Activated CD8-positive, alpha-beta memory T cell treated with anti-CD3 and anti-CD28 coated beads for 24 hours (primary cell): Measurements from ENCODE around the gene TP53RK.

Experiments used
- DNase-seq: peaks from one replicate; pipeline ENCODE4 v3.0.0-alpha.2; 2020

Gene TP53RK

DNA sequence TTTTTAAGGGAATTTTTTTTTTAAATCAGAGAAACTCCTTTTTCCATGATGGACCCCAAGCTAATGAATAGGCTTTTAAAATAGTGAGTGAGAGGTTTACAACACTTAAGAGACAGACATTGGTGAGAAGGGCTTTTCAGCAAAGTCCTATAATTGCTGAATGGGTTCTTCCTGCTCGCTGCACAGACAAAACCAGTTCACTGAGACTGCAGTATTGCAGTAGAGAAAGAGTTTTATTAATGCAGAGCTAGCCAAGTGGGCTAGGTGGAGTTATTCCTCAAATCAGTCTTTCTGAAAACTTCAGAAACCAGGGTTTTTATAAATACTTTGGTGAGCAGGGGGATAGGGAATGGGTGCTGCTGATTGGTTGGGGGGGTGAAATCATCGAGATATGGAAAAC, 17.0 kb upstream of the TP53RK start:
- no peak for DNase-seq

DNA sequence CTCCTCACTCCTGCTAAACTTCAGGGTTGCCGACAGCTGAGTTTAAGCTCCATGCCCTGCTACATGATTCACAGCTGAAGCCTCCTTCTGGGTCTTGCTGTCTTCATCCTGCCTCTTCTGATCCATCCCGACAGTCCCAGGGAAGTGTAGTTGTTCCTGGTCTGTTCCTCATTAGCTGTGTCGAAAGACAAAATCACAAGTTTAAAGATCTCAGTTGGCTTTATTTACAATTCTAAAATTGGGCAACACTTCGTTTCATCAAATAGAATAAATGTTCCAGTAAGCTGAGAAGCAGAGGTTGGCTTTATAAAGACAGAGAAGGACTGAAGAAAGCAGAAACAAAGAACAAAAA, 16.1 kb upstream of the TP53RK start:
- no peak for DNase-seq

DNA sequence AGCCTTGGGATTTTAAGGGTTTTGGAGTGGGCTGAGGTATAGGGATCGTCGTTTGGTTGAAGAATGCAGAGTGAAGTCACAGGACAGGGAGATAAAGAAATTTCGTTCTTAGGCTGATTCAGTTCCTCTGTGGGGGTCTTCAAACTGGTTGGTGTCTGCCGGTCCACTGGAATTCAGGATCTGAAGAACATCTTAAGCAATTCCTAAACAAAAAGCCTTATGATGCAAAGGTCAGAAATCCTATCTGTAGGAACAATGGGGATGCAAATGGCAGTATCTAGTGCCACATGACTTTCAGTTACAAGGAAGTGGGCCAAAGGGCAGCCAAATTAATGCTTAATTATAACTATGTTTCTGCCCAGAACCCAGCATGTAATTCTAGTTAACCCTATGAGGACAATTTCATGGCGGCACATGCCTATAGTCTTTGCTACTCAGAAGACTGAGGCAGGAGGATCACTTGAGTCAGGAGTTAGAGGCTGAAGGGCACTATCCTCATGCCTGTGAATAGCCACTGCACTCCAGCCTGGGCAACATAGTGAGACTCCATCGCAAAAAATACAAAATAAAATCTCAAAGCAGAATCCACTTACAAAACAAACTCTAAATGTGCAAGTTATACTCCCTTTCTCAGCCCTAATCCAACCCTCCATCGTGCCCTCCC, 15.6 kb upstream of the TP53RK start:
- peak; percentile 11 for DNase-seq

DNA sequence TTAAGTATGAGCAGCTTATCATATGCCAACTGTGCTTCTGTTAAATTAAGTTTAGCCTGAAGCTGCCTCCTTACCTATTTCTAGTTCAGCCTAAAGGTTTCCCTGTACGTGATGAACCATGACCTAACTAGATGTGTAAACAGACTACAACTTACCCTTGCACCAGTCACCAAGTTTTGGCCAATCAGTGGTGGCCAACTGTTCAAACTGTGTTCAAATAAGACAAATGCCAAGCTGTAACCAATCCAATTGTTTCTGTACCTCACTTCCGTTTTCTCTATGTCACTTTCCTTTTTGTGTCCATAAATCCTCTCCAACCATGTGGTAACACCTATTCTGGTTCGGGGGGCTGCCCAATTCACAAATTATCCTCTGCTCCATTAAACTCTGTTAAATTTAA, 14.2 kb upstream of the TP53RK start:
- DNase-seq, result peak; percentile 4

DNA sequence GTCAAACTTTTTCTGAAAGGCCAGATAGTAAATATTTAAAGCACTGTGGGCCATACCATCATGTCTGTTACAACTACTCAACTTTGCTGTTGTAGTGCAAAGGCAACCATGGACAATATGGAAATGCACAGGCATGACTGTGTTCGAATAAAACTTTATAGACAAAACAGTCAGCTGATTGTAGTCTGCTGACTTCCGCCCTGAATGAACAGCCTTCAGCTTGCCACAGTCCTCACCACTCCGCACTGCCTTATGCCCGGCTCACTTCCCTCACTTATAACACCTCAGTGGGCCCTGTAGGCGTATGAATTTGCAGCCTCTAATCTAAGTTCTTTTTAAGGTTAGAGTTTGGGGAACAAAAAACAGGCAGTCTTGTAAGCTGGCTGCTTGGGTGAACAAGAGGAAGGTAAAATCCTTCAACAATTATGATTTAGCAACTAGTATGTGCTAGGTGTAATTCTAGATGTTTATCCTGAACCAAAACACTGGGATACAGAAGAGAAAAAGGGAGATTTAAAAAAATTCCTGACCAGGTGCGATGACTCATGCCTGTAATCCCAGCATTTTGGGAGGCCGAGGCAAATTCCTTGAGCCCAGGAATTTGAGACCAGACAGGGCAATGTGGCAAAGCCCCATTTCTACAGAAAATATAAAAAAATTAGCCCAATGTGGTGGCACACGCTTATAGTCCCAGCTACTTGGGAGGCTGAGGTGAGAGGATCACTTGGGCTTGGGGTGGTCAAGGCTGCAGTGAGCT, 13.4 kb upstream of the TP53RK start:
- DNase-seq, result peak; percentile 3

DNA sequence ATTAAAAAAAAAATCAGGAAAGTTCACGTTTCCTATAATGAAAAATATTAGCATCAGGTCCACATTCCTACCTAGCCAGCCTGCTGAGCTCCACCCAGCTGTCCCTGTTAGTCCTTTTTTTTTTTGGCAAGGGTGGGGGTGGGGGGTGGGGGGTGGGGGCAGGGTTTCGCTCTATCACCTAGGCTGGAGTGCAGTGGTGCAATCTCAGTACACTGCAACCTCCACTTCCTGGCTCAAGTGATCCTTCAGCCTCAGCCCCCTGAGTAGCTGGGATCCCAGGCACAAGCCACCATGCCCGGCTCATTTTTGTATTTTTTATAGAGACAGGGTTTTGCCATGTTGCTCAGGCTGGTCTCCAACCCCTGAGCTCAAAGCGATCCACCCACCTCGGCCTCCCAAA, 12.7 kb upstream of the TP53RK start:
- no peak for DNase-seq

DNA sequence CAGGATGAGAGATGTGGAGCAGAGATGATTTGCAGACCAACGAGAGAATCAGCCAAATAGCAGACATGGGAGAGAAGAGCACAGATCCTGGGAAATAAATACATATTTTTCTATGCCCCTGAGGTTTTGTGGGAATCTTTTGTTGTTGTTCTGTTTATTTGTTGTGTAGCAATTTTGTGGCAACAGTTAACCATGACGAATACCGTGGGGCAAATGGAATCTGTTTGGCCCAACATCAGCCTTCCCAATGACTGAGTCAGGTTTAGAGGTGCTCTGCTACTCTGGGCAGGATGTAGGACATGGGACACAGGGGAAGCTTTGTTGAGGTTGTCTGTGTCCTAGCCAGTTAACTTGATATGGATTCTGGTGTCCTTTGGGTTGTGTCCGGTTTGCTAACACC, 12.3 kb upstream of the TP53RK start:
- DNase-seq, result peak; percentile 5

DNA sequence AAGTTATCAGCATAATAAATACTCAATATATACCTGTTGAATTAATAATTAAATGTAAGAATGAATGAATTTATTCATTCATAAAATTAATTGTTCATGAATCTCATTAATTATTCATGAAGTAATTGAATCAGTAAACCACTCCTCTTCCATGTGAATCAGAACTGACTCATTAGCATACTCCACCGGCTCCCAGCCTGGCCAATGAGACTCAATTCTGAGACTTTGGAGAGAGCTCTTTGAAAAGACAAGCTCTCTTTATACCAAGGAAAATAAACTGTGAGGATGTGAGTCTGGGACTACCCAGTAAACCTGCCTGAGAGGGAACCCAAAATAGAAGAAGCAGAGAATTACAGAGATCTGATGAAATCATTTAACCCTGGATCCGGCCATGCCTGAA, 11.8 kb upstream of the TP53RK start:
- DNase-seq, result peak; percentile 15

DNA sequence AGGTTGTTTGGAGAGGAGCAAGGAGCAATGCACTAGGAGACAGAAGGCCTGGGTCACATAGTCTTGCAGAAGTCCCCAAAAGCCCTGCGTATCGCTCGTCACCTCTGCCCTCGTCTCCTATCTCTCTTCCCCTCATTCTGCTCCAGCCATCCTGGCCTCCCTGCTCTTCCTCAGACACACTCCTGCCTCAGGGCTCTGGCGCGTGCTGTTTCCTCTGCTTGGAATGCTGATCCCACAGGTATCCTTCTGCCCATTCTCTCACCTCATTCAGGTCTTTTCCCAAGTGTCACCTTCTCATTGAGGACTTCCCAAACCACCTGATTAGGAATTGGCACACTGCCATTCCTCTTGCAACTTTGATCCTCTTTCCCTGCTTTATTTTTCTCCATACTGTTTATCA, 11.2 kb upstream of the TP53RK start:
- DNase-seq, result no peak

DNA sequence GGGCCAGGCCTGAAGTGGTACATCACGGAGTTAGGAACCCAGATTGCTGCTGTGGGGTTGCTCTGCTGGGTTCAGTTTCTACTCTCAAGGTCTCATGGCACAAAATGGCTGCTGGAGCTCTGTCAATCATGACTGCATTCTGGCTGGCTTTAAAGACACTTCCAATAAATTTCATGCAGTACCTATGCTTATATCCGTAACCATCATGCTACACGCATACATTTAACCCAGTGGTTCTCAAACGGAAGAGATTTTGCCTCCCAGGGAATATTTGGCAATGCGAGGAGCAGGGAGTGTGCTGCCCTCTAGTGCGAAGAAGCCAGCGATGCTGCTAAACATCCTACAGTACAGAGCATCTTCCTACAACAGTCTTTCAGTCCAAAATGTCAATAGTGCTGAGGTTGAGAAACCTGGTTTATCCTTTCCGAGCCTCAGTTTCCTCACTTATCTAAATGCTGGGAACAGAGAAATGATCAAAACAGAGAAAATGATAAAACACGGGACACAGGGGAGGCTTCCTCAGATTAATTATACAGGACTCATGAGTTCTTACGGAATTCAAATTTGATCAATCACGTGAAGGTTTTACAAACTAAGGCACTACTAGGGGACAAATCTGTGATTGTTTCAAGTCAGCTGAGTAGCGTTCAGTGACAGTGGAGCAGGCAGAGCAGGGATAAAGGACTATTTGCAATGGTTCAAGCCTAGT, 10.6 kb upstream of the TP53RK start:
- DNase-seq, result peak; percentile 15

DNA sequence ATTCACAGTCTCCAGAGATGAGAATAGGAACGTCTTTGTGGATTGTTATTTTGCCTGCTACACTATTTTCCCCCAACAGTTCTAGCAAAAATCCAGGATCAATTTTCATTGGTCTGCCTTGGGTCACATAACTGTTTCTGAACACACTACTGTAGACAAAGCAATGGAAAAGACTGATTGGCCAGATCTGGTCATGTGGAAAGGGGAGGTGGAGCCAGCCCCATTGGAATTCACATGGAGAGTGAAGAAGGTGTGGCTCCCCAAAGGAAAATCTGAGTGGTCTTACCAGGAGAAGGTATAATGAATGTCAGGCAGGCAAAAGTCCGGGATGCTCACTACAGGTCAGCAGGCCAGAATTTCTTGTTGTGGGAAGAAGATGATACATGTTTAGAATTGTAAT, 9.5 kb upstream of the TP53RK start:
- DNase-seq, result no peak

DNA sequence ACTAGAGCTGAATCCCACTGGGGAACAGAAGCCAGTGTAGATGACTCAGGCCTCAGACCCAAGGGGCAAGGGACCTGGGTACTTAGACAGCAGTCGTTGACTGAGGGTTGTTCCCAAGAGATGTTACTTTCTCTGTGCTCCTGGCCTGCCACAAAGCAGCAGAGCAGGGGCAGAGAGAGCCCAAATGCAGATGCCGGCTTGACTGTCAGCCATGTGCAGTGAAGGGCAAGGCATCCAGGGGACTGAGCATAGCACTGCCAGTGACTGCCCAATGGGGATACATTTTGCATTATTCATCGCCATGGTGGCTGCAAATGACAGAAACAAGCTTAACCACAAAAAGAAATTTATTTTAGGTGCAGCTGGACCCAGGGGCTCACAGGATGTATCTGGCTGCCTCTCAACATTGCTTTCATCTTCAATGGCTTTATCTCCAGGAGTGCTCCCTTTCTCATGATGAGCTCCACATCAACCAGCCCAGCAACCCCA, 7.6 kb upstream of the TP53RK start:
- no peak for DNase-seq

DNA sequence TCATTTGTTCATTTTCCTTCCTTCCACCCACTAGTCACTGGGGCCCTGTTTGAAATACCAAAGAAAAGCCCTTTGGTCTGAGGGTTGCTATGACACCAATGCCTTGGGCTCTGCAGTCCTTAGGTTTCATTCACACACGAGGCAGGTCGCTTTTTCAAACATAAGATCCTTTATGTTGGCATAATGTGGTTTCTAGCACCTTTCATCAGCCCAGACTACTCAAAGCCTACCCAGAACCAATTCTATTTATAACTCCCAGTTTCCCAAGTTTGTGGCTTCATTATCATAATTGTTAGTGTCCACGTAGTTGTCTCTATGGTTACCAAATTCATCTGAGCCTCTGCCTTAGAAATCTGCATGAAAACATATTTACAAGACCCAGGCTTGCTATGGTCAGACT, 6.6 kb upstream of the TP53RK start:
- no peak for DNase-seq

DNA sequence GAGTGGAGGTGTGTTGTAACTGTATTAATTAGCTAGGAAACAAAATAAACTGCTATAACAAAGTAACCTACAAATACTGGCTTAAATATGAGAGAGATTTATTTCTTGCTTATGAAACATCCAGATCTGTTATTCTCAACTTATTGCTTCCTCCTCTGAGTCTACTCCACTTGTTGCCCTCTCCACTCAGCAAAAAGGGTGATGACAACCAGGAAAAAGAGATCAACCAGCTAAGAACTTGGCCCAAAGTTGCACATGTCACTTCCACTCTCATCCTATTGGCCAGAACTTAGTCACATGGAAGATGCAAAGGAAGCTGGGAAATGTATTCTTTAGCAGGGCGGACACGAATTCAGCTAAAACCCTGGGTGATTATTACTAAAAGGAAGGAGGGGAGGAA, 5.2 kb upstream of the TP53RK start:
- no peak for DNase-seq

DNA sequence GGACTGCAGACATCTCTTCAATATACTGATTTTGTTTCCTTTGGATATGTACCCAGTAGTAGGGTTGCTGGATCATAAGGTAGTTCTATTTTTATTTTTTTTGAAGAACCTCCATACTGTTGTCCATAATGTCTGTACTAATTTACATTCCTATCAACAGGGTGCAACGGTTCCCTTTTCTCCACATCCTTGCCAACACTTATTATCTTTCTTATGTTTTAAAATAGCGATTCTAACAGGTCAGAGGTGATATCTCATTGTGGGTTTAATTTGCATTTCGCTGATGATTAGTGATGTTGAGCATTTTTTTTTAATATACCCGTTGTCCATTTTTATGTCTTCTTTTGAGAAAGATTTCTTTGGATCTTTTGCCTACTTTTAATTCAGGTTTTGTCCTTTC, 2.0 kb upstream of the TP53RK start:
- no peak for DNase-seq

DNA sequence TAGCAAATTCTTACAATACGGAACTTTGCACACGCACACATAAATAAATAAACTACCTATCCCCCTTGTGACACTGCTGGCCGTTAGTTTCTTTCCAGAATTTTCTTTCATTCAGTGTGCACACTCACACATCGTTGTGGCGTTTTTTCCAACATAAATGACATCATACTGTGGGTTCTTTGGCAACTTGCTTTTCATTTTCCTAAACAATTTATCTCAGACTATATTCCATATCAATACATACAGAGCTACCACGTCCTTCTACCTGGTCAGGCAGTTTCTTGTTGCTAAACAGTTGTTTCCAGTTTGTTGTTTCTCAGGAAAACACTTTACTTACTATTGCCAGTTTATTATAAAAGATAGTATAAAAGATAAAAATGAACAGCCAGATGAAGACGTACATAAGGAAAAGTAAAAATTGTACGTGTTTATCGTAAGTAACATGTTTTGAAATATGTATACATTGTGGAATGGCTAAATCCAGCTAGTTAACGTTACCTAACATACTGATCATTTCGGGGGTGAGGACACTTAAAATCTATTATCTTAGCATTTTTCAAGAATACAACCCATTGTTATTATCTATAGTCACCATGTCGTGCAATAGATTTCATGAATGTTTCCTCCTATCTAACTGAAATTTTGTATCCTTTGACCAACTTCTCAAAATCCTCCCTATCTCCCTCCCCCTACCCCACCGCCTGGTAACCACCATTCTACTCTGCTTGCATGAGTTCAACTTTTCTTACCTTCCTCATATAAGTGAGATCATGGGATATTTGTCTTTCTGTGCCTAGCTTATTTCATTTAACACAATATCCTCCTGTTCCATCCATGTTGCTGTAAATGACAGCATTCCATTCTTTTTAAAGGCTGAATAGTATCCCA, 1.2 kb upstream of the TP53RK start:
- DNase-seq, result no peak

DNA sequence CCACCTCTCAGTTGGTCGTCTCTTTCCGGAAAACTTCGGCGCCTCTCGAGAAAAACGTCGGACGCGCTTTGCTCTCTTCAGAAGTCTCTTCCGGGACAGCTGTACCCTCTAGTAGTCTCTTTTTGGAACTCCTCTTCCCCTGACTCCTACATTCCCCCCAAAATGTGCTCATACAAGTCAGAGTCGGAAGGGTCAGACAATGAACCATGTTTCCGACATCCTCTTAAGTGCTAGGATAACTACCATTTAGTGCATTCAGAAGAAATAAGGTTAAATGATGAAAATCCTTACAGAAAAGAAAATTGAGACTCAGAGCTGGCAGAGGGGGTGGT, 476 bp upstream of the TP53RK start:
- DNase-seq, result no peak

DNA sequence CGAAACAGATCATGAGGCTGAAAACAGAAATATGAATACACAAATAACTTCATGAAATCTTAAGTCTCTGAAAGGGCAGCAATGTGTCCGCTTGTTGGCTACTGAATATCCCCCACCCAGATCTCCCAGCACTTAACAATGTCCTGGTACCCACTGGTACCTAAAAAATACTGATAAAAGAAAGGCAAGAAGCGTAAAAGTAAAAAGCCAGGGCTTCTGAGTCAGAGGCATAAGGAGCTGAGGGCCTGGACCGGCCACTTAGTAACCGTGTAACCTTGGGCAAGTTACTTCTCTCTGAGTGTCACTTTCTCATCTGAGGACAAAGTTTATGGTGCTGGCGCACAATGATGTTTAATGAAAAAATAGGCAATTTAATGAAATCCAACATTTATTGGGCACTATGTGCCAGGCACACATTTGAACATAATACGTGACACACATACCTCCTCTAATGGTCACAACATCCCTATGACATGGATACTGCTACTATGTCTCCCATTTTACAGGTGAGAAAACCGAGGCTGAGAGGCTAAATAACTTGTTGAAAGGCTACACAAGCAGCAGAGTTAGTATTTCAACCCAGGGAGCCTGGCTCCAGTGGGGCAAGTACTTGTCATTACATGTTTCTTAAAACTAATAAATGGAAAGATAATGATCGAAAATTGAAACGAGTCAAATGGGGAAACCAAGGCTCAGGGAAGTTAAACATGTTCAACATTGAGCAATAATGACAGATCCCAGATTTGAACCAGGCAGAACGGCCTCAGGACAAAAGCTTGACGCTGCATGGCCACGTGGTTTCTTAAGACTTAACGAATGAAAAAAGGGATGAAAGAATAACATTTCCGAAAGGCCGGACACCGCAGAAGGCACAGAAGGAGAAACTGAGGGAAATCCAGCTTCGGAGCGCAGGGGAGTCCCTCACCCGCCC, 828 bp downstream of the TP53RK start:
- DNase-seq, result no peak

DNA sequence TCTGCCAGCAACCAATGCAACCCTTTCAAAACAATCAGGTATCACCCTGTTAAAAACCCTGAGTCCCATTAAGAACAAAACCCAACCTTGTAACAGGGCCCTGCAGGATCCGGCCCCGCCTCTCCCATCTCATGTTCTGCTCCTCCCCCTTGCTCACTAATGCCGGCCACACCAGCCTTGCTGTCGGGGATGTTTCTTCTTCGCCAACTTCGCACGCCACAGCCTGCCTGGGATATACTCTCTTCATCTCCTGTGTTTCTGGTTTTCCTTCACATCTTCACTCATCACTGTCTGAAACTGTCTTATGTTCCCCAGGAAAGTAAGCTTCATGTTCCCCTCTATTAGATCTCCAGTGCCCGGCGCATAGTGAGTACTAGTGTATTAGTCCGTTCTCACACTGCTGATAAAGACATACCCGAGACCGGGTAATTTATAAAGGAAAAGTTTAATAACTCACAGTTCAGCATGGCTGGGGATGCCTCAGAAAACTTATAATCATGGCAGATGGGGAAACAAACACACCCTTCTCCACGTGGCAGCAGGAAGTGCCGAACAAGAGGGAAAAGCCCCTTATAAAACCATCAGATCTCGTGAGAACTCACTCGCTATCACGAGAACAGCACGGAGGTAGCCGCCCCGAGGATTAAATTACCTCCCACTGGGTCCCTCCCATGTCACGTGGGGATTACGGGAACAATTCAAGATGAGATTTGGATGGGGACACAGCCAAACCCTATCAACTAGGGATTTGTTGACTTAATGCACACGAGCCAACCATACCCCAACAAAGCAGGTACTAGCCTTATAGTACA, 5.1 kb downstream of the TP53RK start:
- DNase-seq, result no peak

DNA sequence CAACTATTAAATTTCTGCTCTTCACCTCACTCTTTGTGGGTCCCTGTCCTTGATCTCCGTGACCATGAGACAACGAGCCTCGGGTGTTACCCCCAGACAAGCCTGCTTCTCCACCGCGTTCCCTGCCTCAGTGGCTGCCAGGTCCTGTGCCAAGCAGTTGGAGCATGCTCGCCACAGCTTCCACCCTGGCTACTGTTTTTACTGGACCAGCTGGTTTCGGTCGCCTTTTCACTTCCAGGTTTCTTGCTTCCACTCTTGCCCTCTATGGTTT, 5.6 kb downstream of the TP53RK start:
- no peak for DNase-seq

DNA sequence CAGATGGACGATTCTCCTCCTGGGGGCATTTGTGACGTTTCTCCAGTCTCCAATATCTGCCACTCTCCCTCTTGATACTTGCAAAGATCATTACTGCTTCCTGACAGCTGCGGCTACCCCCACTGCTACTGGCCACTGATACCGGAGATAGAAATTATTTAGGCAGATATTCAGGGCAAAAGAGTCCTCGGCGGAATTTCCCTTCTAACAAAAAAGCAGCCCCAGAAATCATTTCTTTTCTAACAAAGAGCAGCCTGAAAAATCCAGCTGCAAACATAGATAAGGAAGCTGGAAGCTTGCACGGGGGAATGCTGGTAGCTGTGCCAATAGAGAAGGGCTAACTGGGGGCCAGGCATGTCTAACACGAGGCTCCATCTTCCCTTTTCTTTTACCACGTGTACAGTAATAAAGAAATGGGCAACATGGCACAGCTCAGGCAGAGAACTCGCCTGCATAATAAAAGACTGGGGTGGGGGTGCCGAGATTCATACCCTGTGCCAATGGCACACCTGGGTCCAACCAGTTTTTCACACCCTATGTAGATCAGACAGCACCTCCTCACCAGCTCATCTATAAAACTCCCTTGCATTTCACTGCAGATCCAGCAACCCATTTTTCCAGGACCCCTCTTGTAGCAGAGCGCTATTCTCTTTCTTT, 6.1 kb downstream of the TP53RK start:
- DNase-seq, result no peak
